ENCODE data around the gene CHN2. TPM values are rescaled to one million over a fixed set of nuclear protein-coding genes. Genes with fewer than 3 reads are reported as not detected.

The CHN2 gene
- total RNA-seq, 1 donor from 2014 or later: 6.6 TPM

DNA sequence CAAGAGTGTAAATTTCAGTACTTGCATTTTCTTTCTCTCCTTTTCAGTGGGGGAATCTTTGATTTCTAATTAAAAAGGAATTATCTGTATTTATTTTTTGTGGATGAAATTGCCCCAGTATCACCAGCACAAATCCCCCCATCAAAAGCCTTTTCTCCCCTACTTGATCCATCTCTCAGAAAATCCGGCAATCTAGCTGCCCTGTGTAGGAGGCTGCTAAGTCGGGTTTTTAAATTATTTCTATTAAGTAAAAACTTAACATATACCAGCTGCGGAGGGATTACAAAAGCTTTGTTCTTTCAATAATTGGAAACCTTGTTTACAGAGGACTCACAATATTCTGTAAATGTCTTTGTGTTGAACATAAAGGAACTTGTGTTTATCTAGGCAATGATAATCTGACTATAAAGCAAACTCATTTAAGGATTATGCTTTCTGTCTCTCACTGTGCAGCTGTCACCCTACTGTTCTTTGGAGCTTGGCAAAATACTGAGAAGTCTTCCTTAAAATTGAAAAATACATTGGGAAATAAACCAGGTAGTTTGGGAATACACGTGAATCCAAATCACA is 191.7 kb downstream of the CHN2 start:
- Mint-ChIP-seq H3K27me3 (ENCODE audit: insufficient read depth, low read depth) (peaks cover 2% of the 10 kb centered on the region), H3K27ac (no peak overlapping the region), H3K9me3 (no peaks in the 10 kb centered on the region), H3K4me1 (peaks cover 9% of the 10 kb centered on the region), H3K4me3 (no peak overlapping the region), H3K36me3 (no peaks in the 10 kb centered on the region)
- DNase-seq (ENCODE audit: low spot score): no peak
- H3K4me2 ChIP-seq: no peak overlapping the region
- H3K4me1 ChIP-seq: peaks cover 13% of the 10 kb centered on the region
- H2AFZ ChIP-seq (replicated peaks): no peak overlapping the region
- no peaks in the 10 kb centered on the region for H3K9me3 ChIP-seq (ENCODE audit: low read depth)
- H3K79me2 ChIP-seq (ENCODE audit: low read depth): no peaks in the 10 kb centered on the region
- no peak overlapping the region for H3K9ac ChIP-seq
- H4K20me1 ChIP-seq (ENCODE audit: low read depth): no peaks in the 10 kb centered on the region
- no peak overlapping the region for H3K4me3 ChIP-seq
- H3K27ac ChIP-seq: peak overlapping the region; percentile 24
- TF ChIP-seq, protein P1, sequence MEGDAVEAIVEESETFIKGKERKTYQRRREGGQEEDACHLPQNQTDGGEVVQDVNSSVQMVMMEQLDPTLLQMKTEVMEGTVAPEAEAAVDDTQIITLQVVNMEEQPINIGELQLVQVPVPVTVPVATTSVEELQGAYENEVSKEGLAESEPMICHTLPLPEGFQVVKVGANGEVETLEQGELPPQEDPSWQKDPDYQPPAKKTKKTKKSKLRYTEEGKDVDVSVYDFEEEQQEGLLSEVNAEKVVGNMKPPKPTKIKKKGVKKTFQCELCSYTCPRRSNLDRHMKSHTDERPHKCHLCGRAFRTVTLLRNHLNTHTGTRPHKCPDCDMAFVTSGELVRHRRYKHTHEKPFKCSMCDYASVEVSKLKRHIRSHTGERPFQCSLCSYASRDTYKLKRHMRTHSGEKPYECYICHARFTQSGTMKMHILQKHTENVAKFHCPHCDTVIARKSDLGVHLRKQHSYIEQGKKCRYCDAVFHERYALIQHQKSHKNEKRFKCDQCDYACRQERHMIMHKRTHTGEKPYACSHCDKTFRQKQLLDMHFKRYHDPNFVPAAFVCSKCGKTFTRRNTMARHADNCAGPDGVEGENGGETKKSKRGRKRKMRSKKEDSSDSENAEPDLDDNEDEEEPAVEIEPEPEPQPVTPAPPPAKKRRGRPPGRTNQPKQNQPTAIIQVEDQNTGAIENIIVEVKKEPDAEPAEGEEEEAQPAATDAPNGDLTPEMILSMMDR (IDR thresholded peaks at IDR 0.05): no peak
- peaks cover 12% of the 10 kb centered on the region for H3F3A ChIP-seq (ENCODE audit: low read depth)
- H3K36me3 ChIP-seq: no peaks in the 10 kb centered on the region
- no peaks in the 10 kb centered on the region for H3K27me3 ChIP-seq

DNA sequence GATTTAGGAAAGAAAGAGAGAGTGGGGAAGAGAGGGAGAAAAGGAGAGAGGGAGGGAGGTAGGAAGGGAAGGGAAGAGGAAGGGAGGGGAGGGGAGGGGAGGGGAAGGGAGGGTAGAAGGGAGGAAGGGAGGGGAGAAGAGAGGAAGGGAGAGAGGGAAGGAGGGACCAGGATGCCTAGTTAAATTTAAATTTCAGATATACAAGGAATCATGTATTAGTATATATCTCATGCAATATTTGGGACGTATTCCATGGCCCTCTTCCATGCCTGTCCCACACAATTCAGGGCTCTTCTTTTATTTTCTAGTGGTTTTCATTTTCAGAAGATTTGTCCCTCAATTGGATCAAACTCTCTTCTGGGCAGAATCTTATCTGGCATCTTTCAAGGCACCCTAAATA is 196.7 kb downstream of the CHN2 start:
- TF ChIP-seq, protein P1 (IDR thresholded peaks at IDR 0.05): no peak
- TF ChIP-seq EZH2 (IDR thresholded peaks at IDR 0.05) (no peak), EZH2phosphoT487 (IDR thresholded peaks at IDR 0.05) (no peak)
- Histone ChIP-seq H3K4me1 (peaks cover 11% of the 10 kb centered on the region), H3K36me3 (no peaks in the 10 kb centered on the region), H3K4me3 (no peak overlapping the region), H2AFZ (replicated peaks) (no peak overlapping the region), H3K27me3 (no peaks in the 10 kb centered on the region), H3K9me3 (ENCODE audit: low read depth) (no peaks in the 10 kb centered on the region), H3K9ac (no peak overlapping the region), H3K79me2 (ENCODE audit: low read depth) (no peaks in the 10 kb centered on the region), H3K27ac (no peak overlapping the region), H3K4me2 (no peak overlapping the region), H4K20me1 (ENCODE audit: low read depth) (no peaks in the 10 kb centered on the region), H3F3A (ENCODE audit: low read depth) (peaks cover 6% of the 10 kb centered on the region)
- no peak overlapping the region for H3K27ac Mint-ChIP-seq
- H3K4me3 Mint-ChIP-seq: no peak overlapping the region
- no peaks in the 10 kb centered on the region for H3K36me3 Mint-ChIP-seq
- H3K9me3 Mint-ChIP-seq: no peaks in the 10 kb centered on the region
- H3K4me1 Mint-ChIP-seq: no peaks in the 10 kb centered on the region
- H3K27me3 Mint-ChIP-seq (ENCODE audit: insufficient read depth, low read depth): no peaks in the 10 kb centered on the region
- no peak for DNase-seq (ENCODE audit: low spot score)

DNA sequence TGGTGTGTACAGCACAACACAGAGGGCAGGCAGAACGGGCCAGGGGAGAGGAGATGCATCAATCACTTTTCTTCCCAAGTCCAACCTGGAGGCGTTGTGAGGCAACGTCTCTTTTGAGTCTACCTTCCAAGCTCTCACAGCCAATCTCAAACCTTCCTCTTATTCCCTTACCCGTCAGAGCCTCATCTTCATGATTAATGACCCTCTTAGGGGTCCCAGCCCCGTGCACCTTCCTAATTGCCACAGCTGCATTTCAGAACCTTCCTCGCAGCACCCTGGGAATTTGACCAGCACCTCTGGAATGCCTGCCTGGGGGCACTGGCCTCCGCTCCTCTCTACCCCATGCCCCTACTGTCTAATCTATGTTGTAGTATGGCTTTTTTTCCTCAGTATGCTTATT is 199.7 kb downstream of the CHN2 start:
- no peaks in the 10 kb centered on the region for H3K27me3 ChIP-seq
- Mint-ChIP-seq H3K4me1 (no peaks in the 10 kb centered on the region), H3K27ac (no peak overlapping the region), H3K4me3 (no peak overlapping the region), H3K36me3 (no peaks in the 10 kb centered on the region), H3K27me3 (ENCODE audit: insufficient read depth, low read depth) (peaks cover 2% of the 10 kb centered on the region), H3K9me3 (no peaks in the 10 kb centered on the region)
- H3K4me2 ChIP-seq: no peak overlapping the region
- no peak overlapping the region for H2AFZ ChIP-seq (replicated peaks)
- no peaks in the 10 kb centered on the region for H3K9me3 ChIP-seq (ENCODE audit: low read depth)
- no peaks in the 10 kb centered on the region for H3K79me2 ChIP-seq (ENCODE audit: low read depth)
- DNase-seq (ENCODE audit: low spot score): no peak
- TF ChIP-seq, protein P1 (IDR thresholded peaks at IDR 0.05): no peak
- TF ChIP-seq EZH2 (IDR thresholded peaks at IDR 0.05) (no peak), EZH2phosphoT487 (IDR thresholded peaks at IDR 0.05) (no peak)
- no peaks in the 10 kb centered on the region for H3K36me3 ChIP-seq
- no peaks in the 10 kb centered on the region for H4K20me1 ChIP-seq (ENCODE audit: low read depth)
- no peak overlapping the region for H3K4me3 ChIP-seq
- peaks cover 11% of the 10 kb centered on the region for H3K4me1 ChIP-seq
- H3K27ac ChIP-seq: no peak overlapping the region
- H3F3A ChIP-seq (ENCODE audit: low read depth): no peaks in the 10 kb centered on the region
- no peak overlapping the region for H3K9ac ChIP-seq
